Iris pigment epithelial cell (primary cell): ENCODE measurements around the gene GATA5.
"Not testable (repeated sequence)": the region's sequence is repeated elsewhere in the genome, so short reads cannot be mapped to it uniquely, and the experiment has no call there.

Source experiments
- DNase-seq: peaks from one replicate; pipeline ENCODE4 v3.0.0-alpha.2; 2011; ENCODE audit warnings: low read depth

Gene GATA5

GRCh38 chr20:62504323-62504722, 28.5 kb upstream of the GATA5 start:
- DNase-seq = no peak

- DNase-seq = no peak
Observed at GRCh38 chr20:62503401-62504178, 27.8 kb upstream of the GATA5 start.

DNA sequence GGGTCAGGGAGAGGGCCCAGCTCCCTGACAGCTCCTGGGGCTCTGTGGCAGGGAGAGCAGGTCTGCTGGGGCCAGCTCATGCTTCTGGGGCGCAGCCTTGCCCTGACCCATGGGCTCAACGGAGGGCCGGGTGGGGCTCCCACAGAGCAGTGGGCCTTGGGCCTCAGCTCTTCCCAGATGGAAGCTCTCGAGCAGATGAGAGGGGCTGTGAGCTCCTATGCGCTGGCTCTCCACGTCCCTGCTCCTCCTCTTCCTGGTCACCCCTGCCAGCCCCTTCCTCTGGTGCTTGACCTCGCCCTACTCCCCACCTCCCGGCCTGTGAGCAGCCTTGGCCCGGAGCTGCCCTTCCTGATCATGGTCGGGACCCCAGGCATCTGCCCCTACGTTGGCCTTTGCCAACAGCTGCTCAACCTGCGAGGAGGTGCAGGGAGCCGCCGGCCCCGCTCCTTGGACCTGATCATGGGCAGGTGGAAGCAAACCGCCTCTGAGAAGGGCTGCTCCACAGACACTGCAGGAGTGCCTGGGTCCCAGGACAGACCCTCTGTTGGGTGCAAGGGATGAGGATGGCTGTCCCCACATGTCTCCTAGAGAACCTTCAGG, 26.8 kb upstream of the GATA5 start:
- no peak for DNase-seq

- peak; percentile 81 for DNase-seq
Observed at GRCh38 chr20:62501801-62502495, 26.2 kb upstream of the GATA5 start.

DNA sequence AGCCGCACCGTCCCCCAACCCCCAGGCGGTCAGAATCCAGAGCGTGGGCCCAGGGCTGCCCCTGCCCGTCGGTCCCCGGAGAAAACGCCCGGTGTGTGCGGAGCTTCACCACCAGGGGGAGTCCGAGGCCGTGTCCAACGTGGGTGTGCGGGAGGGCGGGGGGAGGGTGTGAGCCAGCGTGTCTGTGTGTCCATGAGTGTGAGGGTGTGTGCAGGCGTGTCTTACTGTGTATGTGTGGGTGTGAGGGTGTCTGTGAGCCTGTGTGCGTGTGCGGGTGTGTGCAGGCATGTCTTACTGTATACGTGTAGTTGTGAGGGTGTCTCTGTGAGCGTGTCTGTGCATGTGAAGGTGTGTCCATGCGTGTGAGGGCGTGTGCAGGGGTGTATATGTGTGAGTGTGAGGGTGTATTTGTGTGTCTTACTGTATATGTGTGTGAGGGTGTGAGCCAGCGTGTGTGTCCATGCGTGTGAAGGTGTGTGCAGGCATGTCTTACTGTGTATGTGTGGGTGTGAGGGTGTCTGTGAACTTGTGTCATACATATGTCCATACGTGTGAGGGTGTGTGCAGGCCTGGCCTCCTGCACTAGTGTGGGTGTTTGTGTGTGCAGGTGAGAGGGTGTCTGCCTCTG, 24.6 kb upstream of the GATA5 start:
- DNase-seq = peak; percentile 44

GRCh38 chr20:62499758-62500236, 24.0 kb upstream of the GATA5 start:
- no peak for DNase-seq

DNA sequence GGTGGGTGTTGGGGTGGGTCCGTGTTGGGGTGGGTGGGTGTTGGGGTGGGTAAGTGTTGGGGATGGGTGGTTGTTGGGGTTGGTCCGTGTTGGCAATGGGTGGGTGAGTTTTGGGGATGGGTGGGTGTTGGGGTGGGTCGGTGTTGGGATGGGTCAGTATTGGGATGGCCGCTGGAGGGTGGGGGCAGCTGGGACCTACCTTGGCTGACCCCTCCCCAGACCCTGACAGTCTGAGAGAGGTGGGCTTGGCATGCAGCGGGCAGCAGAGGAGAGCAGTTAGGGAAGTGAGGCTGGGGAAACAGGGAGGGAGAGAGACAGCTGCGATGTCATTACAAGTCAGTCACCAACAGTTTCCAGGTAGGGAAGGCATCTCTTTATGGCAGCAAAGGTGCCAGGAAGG, 23.1 kb upstream of the GATA5 start:
- DNase-seq = no peak

DNA sequence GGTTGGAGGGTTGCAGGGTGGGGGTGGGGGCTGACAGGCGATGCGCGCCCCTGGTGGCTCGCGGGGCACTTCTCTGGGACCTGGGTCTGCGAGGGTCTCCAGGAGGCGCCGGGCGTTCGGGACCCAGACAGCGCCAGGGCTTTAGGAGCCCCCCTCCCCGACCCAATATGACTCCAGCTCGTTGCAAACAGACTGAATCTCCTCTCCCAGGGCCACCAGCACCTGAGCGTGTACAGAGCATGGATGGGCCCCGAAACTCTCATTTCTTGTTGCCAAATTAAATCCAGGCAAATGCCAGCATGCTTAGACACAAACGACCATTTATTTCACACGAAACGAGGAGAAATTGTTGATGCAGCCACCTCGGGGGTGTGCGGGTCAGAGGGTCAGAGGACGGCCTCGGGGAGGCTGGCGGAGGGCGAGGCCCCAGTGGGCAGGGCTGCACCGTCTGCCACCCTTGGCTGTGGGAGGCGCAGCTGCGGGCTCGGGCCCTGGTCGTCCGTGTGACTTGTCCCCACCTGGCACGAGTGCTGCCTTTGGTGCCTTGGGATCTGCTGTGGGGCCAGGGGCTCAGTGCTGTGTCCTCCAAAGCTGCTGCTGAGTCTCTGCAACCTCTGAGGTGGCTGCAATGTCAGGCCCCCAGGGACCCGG, 20.9 kb upstream of the GATA5 start:
- DNase-seq = no peak

DNA sequence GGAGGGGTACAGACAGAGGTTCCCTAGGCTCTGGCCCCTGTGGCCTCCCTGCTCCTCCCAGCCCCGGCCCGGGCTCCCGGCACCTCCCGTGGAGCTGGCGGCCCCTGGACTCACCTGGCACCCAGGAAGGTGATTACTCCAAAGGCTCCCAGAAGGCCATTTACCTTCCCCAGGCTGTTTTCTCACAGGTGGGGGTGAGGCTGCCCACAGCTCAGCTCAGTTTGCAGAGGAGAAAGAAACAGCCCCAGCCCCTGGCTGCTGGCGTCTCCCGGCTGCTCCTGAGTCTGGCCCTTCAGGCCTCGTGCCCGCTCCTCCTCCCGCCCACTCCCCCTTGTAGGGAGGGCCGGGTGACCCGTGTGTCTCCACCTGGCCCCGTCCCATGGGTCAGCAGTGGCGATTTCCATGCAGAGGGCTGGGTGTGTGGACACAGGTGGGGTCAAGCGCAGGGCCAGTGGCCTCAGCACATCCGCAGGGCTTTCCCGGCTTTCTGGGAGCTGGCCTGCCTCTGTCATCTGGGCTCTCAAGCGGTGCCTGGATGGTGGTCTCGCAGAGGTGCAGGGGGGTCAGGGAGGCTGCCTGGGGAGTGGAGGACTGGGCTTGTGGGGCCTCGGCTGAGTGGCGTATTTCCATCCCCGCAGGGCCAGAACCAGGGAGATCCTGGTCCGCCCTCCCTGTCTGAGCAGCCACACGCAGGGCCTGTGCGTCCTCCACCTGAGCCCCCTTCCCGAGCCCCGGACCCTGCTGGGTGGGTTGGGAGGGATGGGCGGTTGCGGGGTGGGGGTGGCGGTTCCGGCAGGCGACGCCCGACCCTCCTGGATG, 20.2 kb upstream of the GATA5 start:
- DNase-seq = no peak

DNA sequence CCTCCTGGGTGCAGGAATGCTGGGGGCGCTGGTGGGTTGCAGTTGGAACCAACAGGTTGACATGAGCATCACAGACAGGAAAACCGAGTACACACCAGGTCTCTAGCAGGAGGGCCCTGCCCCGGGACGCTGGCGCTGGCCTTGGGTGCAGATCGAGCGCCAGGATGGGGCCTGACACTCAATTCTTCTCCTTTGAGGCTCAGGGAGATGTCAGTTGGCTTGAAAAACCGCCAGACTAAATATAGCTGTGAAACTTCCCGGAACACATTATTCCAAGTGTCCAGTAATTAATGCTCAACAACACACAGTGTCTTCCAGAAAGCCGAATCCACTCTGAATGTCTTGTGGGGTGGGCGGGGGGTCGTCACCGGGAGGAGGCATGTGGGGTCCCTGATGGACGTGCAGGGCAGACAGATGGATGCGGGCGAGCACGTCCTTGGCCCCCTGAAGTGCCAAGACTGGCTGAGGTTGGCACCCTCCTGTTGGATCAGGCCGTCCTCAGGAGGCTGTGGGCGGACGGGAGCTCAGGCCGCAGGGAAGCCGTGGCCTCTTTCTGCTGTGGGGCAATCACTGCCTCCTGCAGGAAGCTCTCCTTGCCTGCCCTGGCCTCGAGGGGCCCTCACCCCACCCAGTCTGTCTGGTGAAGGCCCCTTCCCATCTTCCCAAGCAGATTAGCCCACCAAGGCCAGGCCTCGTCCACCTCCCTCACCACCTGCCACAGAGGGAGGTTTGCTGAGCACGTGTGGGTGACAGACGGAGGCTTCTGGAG, 19.4 kb upstream of the GATA5 start:
- no peak for DNase-seq

DNA sequence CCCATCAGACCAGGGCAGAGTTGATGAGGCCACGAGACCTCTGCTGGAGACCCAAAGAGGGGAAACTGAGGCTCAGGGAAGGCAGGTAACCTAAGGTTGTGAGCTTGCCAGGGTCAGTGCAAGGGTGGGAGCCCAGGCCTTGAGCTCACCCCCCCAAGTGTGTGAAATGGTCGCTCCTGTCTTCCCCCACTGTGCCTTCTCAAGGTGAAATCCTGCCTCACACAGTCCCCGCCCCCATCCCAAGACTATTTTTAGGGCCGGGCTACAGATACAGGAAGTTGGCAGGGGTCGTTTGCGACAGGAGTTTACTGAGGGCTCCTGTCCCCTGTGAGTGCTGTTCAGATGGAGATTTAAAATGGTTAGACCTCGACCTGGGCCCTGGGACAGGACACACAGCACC, 18.7 kb upstream of the GATA5 start:
- DNase-seq = no peak

GRCh38 chr20:62493886-62494285, 18.1 kb upstream of the GATA5 start:
- DNase-seq = no peak

GRCh38 chr20:62493253-62493885, 17.6 kb upstream of the GATA5 start:
- no peak for DNase-seq

GRCh38 chr20:62492711-62493110, 16.9 kb upstream of the GATA5 start:
- DNase-seq = no peak

DNA sequence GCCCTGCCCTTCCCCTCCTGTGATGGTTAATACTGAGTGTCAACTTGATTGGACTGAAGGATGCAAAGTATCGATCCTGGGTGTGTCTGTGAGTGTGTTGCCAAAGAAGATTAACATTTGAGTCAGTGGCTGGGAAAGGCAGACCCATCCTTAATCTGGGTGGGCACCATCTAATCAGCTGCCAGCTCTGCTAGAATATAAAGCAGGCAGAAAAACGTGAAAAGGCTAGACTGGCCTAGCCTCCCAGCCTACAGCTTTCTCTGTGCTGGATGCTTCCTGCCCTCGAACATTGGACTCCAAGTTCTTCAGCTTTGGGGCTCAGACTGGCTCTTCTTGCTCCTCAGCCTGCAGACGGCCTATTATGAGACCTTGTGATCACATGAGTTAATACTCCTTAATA, 15.0 kb upstream of the GATA5 start:
- not testable (repeated sequence) for DNase-seq

GRCh38 chr20:62489932-62490263, 14.1 kb upstream of the GATA5 start:
- DNase-seq = no peak

GRCh38 chr20:62489186-62489931, 13.6 kb upstream of the GATA5 start:
- peak; percentile 9 for DNase-seq

DNA sequence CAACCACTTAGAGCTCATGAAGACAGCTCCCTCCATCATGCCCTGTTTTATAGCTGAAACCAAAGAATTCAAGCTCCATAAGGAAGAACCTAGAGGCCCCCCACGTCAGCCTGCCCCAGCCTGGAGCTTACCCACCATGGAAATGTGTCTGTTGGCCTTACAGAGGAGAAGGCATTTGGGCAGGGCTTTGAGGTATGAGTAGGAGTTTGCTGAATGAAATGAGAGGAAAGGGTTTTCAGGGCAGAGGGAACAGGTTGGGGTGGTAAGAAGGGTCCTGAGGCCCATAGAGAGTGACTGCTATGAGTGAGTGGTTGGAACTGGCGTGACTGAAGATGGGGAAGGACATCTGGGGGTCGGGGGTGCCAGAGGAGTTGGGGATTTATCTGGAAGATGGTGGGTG, 12.7 kb upstream of the GATA5 start:
- DNase-seq = no peak

- no peak for DNase-seq
Observed at GRCh38 chr20:62487561-62488354, 12.0 kb upstream of the GATA5 start.
